ENCODE measurements around the gene MAPKAPK2.

Gene MAPKAPK2

GRCh38 chr1:206723805-206724472 lies 39.2 kb downstream of the MAPKAPK2 start:
- DNase-seq = no peak

- no peak for DNase-seq
These were observed 40.6 kb downstream of the MAPKAPK2 start for GRCh38 chr1:206725109-206725963.

- no peak for DNase-seq
These were observed 43.4 kb downstream of the MAPKAPK2 start for GRCh38 chr1:206727981-206728696.

- DNase-seq = no peak
These were observed 43.9 kb downstream of the MAPKAPK2 start for GRCh38 chr1:206728697-206728987.

GRCh38 chr1:206729050-206729449 lies 44.3 kb downstream of the MAPKAPK2 start:
- no peak for DNase-seq

GRCh38 chr1:206729507-206729906 lies 44.8 kb downstream of the MAPKAPK2 start:
- no peak for DNase-seq

GRCh38 chr1:206732508-206732907 lies 47.8 kb downstream of the MAPKAPK2 start:
- no peak for DNase-seq

- no peak for DNase-seq
These were observed 48.3 kb downstream of the MAPKAPK2 start for GRCh38 chr1:206732992-206733391.

GRCh38 chr1:206734499-206735142 lies 49.9 kb downstream of the MAPKAPK2 start:
- no peak for DNase-seq

GRCh38 chr1:206735553-206736031 lies 50.9 kb downstream of the MAPKAPK2 start:
- DNase-seq = no peak

- no peak for DNase-seq
These were observed 52.4 kb downstream of the MAPKAPK2 start for GRCh38 chr1:206736878-206737728.

- no peak for DNase-seq
These were observed 53.1 kb downstream of the MAPKAPK2 start for GRCh38 chr1:206737729-206738201.

- DNase-seq = peak; percentile 20
These were observed 54.0 kb downstream of the MAPKAPK2 start for GRCh38 chr1:206738370-206739366.

- DNase-seq = no peak
These were observed 54.8 kb downstream of the MAPKAPK2 start for GRCh38 chr1:206739411-206740076.

GRCh38 chr1:206741142-206741701 lies 56.5 kb downstream of the MAPKAPK2 start:
- no peak for DNase-seq

- no peak for DNase-seq
These were observed 58.1 kb downstream of the MAPKAPK2 start for GRCh38 chr1:206742719-206743383.

GRCh38 chr1:206744683-206745082 lies 60.0 kb downstream of the MAPKAPK2 start:
- no peak for DNase-seq

- DNase-seq = no peak
These were observed 60.6 kb downstream of the MAPKAPK2 start for GRCh38 chr1:206745301-206745700.

GRCh38 chr1:206748348-206749030 lies 63.8 kb downstream of the MAPKAPK2 start:
- DNase-seq = no peak
